ENCODE results near the gene ARNT2.
"Not testable (repeated sequence)": the region's sequence is repeated elsewhere in the genome, so short reads cannot be mapped to it uniquely, and the experiment has no call there.

ARNT2 gene

DNA sequence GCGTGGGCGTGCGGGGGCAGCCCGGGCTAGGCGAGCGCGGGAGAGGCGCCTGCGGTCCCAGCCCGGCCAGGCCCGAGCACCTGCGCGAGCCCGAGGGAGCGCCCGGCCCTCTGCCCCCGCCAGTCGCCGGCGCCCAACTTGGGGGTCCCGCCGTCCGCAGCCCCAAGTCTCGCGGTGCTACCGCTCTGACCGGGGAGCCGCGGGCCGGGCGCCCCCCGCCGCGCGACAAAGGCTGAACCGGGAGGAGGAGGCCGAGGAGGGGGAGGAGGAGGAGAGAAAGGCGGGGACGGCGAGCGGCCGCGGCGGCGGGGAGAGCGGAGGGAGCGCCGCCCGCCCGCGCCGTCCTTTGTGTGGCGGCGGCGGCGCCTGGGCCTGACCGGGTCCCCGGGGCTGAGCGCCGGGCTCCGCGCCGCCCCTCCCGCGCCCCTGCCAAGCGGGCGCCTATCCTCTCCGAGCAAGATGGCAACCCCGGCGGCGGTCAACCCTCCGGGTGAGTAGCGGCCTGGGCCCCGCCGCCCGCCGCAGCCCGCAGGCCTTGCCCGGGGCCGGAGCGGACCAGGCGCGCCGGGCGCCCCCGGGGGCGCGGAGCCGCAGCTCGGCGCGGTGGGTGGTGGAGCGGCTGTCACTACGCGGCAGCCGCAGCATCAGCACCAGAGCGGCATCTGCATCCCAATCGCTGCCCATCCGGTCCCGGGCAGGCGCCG, at the start of gene ARNT2:
Gene ARNT2 (plus strand): TSS at position 326 of the 704 bp plus-strand sequence. CDS start 134 bp downstream, at position 460.
- peak; percentile 13 for DNase-seq

DNA sequence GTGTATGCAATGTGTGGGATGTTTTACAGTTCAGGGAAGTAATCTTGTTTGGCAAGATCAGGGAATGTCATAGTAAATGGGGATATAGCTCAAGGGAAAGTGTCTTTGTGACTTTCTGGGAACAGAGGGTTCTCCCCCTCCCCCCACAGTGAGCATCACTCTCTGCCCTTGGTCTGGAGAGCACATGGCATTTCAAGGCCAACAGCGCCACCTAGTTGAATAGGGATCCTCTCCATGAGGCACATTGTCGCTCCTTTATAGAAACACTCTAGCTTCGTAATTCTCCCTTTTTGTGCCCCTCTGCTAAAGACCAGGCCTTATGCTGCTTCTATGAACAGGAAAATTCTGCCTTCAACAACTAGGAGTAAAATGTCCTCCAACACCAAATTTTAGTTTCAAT, 37.1 kb upstream of the ARNT2 start:
- DNase-seq = peak; percentile 41

DNA sequence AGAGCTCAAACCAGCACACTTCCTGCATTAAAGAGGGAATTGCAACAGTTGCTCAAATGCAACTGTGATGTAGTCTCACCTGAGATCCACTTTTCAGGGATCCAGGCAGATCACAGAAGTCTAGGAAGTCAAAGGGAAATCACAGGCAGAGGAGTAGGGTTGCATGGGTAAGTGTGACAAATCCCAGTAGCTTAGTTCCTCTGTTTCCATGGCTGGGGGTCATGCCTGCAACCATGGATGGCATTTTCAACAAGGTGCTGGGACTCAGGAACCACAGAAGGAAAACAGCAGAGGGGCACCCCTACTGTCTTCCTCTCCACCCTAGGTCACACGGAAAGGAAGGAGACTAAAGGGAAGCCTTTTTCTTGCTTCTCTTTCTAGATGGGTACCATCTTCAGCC, 36.5 kb upstream of the ARNT2 start:
- no peak for DNase-seq

DNA sequence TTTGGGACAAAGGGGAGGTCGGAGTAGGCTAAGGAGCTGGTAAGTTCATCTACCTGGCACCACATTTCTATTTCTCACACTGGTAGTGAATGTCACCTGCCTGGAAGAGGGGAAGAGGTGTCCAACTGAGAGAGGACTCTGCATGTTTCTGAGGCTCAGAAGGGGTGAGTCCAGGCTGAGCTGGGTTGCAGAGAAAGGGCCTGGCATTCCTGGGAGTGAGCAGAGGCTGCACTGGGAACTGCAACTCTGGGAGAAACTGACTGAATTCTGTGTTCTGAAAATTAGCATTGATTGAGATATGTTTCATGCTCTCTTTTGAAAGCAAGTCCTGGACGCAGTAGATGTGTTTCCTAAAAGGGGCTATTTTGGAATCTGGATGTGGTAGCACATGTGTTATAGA, 32.3 kb upstream of the ARNT2 start:
- DNase-seq = no peak

DNA sequence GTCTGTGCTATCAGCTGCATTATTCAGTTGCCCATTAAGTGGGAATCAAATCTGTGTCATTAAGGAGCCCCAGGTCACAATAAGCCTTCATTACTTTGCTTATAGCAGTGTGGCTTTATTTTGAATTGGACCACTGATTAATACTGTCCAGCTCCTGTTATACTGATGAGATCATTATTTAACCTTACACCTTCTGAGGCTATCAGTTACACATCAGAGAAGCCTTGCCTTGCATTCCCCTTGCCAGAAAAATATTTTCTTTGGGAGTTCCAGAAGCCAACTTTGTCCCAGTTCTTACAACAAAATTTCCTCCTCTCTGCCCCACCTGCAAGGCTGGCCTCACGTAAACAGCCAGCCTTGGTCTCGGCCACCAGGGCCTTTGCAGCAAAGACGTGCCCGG, 29.7 kb upstream of the ARNT2 start:
- no peak for DNase-seq

DNA sequence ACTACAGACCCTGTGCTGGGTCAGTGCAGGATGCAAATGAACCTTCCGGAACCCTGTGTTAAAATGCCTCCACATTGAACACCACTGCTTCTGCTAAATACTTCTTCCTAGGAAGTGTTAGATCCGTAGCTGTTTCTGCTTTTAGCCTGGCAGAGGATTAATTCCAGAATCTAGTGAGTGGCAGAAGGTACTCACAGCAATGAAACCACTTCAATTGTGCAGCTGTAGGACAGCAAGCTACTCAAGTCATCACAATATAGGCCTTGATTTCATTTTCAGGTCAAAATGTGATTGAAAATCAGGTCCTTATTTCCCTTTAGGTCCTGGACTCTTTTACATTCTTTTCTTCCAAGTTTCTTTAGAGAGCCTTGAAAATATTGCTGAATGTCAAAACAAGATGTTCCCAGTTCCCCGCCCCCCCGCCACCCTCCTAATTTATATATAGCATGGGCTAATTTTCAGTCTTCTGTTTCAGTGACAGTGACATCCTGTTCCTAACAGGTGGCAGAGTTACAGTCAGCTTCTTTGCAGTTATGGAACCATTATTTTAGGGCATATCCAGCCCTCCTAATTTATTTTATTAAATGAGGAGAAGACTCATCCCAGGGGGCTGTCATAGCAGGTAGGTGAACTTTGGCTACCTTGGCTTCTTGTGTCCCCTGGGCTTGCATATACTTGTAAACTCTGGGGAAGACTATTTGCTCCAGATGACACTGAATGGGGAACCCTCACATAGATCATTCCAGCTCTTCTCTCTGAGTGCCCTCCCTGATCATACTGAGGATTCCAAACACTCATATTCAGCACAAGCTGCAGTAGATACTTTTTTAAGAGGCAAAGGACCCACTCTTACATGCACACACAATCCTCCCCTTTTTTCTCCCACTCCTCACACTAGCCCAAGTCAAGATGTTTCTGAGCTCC, 28.0 kb upstream of the ARNT2 start:
- DNase-seq = no peak

DNA sequence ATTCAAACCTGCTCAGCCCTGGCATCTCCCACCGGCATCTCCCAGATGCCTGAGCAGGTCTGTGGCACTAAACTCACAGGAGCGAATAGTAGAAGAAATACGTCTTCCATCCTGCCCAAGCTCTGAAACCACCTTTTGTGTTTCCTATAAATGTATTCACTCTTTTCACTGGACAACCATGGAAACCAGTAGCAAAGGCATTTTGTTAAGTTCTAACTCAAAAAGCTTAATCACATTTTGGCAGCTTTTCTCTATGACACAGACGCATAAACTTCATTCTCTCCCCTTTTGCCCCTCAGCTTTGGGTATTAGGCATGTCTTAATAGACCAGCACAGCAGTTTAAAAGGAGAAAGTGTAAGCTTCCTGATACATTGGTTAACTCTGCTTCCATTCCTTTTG, 24.5 kb upstream of the ARNT2 start:
- DNase-seq = no peak

DNA sequence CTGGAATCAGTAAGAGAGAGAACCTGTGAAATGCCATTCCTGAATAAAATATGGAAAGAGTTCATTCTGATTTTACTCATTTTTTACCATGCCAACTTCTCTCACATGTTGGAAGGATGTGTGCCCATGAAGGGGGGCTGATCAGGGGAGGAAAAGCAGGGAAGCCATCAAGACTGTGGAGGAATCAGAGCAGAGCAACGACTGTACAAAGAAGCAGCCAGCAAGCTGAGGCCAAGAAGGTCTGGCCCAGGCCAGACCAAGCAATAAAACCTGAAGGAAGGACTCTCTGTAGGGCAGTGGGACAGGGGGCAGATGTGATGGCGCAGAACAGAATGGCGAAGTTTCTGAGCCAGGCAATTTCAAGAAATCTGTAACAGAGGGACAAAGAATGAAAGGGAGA, 24.0 kb upstream of the ARNT2 start:
- DNase-seq = no peak

DNA sequence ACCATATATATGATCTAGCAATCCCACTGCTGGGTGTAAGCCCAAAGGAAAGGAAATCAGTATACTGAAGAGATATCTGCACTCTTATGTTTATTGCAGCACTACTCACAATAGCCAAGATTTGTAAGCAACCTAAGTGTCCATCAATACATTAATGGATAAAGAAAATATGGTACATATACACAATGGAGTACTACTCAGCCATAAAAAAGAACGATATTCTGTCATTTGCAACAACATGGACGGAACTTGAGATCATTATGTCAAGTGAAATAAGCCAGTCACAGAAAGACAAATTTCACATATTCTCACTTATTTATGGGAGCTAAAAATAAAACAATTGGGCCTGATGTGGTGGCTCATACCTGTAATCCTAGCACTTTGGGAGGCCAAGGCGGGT, 21.9 kb upstream of the ARNT2 start:
- no peak for DNase-seq

DNA sequence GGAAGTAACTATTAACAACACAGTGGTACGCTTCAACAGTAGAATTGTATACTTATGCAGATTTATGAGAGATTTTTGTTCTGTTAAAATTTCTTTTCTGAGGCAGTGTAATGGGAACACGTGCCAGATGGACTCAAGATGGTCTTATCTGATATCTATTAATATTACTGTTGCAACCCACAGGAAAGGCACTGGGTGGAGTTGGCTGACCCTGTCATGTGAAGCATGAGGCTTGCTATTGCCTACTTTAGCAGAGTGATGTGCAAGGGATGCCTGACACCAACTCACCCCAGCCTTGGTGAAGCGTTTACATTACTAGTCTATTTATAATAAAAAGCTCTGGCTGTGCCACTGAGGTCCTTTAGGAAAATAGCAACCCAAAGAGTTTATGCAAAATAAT, 19.8 kb upstream of the ARNT2 start:
- peak; percentile 13 for DNase-seq

DNA sequence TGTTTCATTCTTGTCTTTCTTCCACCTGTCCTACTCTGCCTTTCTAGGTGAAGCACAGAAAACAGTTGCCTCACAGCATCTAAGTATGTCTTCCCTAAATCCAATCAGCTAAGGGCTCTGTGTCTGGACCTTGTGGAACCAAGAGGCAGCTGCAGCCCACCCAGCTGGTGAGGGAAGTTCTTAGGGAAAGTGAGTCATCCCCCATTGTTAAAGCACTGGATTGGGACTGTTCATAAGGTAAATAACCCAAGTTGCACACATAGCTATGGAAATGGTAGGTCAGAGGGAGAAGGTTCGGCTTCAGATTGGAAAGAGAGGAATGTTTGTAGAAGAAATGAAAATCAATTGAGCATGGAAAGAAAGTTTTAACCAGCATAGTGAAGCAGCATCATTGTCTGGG, 18.0 kb upstream of the ARNT2 start:
- no peak for DNase-seq

DNA sequence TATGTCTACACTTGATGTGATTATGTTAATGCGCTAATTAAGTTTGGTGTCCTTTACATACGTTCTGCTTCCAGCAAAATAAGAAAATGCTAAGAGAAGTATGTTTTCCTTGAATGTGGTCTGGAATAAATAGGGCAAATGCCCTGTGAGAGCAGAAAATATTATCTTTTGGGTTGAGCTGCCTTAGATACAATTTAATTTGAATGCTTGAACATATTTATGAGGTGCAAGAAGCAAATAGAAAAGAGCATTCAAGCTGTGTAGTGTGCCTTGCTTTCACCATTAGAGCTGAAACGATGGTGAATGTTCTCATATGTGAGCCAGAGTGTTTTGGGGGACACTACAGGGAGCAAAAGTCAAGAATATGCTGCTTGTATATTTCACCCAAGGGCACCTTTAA, 15.9 kb upstream of the ARNT2 start:
- DNase-seq = no peak

DNA sequence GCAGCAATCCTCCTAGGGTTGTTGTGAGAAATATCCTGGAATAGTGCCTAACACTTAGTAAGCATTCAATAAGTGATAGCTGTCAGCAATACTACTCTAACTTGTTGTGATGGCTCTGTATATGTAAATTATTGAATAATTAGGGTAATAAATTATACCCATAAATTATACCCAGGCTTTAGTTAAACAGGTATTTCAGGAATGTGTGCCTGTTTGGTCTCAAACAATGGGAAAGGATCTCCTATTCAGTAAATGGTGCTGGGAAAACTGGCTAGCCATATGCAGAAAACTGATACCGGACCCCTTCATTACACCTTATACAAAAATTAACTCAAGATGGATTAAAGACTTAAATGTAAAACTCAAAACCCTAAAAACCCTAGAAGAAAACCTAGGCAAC, 14.8 kb upstream of the ARNT2 start:
- no peak for DNase-seq

DNA sequence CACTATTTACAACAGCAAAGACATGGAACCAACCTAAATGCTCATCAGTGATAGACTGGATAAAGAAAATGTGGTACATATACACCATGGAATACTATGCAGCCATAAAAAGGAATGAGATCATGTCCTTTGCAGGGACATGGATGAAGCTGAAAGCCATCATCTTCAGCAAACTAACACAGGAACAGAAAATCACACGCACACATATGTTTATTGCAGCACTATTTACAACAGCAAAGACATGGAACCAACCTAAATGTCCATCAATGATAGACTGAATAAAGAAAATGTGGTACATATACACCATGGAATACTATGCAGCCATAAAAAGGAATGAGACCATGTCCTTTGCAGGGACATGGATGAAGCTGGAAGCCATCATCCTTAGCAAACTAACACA, 13.2 kb upstream of the ARNT2 start:
- not testable (repeated sequence) for DNase-seq

DNA sequence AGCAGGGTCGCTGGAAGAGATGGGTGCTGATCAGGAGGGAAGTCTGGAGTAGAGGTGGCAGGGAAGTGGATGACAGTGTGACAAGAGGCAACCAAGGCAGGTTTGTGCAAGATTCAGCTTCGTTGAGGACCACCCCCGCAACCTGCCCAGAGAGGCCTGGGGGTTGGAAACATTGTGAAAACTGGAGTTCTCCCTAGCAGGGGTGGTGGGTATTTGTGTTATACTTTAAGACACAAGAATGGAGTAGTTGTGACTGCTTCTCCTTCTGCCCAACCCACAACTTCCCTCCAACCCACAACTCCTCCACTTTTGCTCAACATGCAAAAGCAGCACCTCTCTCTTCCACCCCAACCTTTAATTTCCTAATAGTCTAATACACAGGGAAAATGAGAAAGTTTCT, 8.6 kb upstream of the ARNT2 start:
- DNase-seq = no peak

DNA sequence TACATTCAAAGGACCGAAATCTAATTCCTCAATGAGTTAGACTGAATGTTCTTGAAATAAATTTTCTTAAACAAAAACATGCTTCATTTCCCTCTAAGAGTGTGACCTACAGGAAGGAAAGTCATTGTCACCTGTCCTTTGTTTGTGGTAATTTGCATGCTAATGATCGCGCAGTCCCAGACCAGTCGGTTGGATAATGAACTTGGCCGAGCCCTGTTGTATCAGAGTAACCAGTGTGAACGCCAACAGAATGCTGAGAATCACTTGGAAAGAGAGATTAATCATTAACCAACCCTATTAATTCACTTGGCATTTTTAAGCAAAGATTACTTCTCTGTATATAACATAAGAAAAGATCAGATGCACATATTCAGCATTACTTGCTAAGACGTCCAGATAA, 8.1 kb upstream of the ARNT2 start:
- no peak for DNase-seq

DNA sequence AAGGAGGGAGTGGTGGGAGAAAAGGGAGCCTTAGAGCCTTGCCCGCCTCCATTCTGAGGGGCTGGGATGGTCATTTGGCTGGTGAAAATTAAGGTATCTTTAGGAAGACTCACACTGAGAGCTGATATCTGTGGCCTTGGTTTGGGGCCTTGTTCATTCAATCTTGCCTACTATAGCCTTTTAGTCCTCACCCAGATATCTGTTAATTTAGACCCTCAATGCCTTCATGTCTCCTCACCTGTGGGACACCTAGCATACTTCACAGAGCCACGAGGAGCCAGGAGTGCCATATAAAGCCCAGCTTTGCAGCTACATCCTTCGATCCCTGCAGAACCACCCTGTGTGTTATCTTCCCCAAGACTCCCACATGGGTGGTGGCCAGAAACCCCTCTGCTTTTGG, 4.7 kb upstream of the ARNT2 start:
- DNase-seq = no peak

DNA sequence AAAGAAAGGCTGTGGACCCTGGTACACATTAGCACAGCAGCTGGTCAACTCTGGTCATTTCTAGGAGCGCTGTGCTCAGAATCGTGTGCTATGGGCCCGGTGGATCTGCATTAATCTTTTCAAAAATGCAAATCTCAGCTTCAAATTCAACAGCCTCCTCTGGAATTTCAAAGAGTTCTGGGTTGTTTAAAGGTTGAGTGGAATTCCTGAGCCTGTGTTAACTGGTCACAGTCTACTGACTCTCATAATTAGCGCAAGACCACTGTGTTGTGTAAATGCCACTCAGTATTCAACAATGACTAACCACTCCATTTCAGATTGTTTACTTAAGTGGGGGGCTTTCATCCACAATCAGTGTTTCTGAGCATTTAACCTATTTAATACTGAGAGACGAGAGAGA, 2.7 kb upstream of the ARNT2 start:
- no peak for DNase-seq

DNA sequence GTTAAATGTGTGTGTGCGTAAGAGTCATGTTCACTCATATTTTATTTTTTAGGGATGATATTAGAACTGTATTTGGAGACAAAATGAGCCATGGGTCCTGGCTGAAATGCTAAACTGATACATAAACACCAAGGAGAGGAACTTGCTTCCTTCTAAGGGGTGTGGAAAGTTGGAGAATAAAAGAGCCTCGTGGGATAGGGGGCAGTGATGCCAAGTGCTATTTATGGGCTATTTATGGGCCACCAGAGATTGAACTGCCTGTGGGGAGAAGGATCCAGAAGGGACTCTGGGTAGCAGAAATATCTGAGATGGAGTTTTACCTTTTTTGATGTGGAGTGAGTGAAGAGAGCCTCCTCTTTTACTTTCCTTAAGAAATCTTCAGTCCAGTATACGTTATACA, 1.8 kb upstream of the ARNT2 start:
- DNase-seq = no peak

DNA sequence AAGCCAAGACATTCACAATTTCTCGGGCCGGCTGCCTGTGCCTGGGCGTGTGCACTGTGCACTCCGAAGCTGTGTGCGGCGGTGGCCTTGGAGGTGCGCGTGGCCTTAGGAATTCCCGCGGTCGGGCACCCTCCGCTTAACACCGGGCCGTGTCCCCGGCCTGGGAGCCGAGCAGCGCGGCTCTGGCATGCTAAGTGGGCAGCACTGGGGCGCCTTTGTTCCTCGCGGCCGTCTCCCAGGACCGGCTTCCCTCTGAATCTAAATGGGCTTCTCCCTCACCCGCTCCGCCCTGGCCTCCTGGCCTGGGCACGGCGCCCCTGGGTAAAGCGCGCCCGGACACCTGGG, 498 bp upstream of the ARNT2 start:
- no peak for DNase-seq

DNA sequence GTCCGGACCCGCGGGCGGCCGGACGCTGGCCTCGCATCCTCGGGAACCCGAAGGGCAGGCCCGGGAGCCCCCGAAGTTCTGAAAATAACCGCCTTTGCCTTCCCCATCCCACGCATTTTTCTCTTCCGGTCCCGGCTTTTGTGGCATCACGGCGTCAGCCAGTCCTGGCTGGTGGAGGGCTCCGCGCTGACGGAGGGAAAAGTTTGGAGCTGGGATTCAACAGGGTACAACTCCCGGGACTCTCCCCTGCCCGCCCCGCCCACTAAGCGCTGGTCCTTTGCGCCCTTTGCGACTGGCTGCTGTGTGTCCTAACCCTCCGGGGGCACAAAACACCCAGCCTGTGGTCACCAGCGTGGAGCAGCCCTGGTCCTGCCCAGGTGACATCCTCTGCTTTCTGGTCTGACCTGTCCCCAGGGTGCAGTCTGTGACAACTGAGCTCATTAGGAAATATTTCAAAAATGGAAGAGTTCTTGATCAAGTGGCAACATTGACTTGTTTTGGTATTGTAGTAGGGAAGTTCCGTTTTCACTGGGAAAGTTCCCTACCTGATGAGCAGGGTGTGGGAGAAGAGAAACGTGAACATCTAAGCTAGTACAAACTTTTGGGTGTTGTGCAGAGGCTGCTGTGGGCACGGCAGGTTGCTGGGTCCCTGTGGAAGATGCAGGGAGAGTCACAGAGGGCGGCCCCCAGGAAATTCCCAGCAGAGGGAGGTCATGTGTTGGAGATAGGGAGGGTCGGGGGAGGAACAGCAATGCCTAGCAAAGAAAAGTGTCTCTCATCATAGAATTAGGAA, 775 bp downstream of the ARNT2 start:
- DNase-seq = no peak

DNA sequence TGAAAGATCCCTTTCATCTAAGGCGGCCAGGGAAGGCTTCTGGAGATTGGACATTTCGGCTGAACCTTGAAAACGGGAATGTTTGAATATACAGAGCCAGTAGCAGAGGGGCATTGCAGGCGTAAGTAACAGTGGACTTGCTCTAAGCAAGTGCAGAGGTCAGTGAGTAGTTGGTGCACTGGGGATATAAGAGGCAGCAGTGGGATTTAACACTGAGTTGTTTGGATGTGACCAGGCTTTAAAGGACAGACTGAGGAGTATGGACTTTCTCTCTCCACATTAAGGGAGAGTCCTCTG, 1.3 kb downstream of the ARNT2 start:
- DNase-seq = no peak

DNA sequence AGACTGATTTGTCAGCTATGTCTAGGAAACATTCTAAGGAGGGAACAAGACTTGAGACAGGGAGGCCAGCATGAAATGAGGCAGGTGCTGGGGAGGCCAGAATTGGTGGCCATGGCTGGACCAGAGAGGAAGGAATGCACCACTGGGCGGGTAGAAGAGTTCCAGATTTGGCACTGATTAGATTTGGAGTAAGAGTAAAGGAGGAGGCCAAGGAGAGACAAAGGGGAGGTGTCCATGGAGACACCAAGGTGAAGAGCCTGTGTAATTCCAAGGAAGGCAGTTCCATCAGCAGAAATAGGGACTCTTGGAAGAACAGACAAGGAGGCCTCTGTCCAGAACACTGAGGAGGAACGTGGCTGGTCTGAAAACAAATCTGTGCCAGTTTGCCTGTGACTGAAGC, 1.8 kb downstream of the ARNT2 start:
- DNase-seq = no peak

DNA sequence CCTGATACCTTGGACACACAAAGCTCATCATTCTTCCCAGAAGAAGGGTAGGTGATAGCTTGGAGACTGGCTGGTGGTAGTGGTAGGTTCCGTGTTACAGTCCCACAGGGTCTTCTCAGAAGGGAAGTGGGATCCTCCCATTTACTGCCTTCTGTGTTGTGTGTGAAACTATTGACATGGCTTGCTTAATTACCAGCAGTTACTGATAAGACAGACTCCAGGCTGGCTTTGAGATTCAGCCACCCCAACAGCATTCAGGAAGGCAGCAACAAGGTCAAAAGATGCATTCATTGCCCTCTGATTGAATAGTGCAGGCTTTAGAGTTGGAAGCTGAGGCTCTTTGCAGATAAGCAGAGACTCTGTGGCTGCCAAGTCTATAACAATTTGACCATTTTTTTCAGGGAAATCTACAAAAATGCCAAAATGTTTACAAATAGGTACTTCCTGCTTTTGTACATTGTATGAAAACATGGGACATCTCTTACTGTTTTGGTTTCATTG, 7.7 kb downstream of the ARNT2 start:
- no peak for DNase-seq

Data from hematopoietic multipotent progenitor cell treated with erythropoietin and hydrocortisone succinate and interleukin-3 and kit ligand, for 4 days (in vitro differentiated cells).